SU-DHL-6 (cell line): Measurements from ENCODE around the gene GCH1.

Experiments used
- H2AFZ ChIP-seq: fragments of 200-600 bp; sonication (generic); 2 replicates; pipeline ENCODE4 v1.6.1; 2014; ENCODE audit warnings: low read depth, mild to moderate bottlenecking, moderate library complexity, mixed read lengths, antibody characterized with exemption, low read length; ENCODE audit not compliant: severe bottlenecking
- H3F3A ChIP-seq: fragments of 200-600 bp; shearing (Covaris generic); 2 replicates; pipeline ENCODE4 v1.6.0; 2016; ENCODE audit warnings: antibody characterized with exemption, mild to moderate bottlenecking; ENCODE audit not compliant: insufficient read depth
- H3K27ac ChIP-seq: fragments of 200-600 bp; sonication (generic); 2 replicates; pipeline ENCODE4 v1.5.1; 2016; ENCODE audit warnings: low read depth, mild to moderate bottlenecking, low read length, moderate library complexity, mixed read lengths
- H3K27me3 ChIP-seq: fragments of 200-600 bp; sonication (generic), shearing (Covaris generic); 2 replicates; pipeline ENCODE4 v1.6.0; 2014; ENCODE audit warnings: mild to moderate bottlenecking, low read length
- H3K36me3 ChIP-seq: fragments of 200-600 bp; sonication (generic); 2 replicates; pipeline ENCODE4 v1.6.1; 2014; ENCODE audit warnings: mild to moderate bottlenecking, low read length, mixed read lengths
- H3K4me2 ChIP-seq: fragments of 300-600, 200-600 bp; shearing (Covaris generic), sonication (generic); 2 replicates; pipeline ENCODE4 v1.6.0; 2014; ENCODE audit warnings: low read length, low read depth, mild to moderate bottlenecking; ENCODE audit not compliant: poor library complexity, severe bottlenecking
- H3K4me3 ChIP-seq: fragments of 200-600 bp; sonication (generic); 2 replicates; pipeline ENCODE4 v1.5.1; 2014; ENCODE audit warnings: antibody characterized with exemption, low read length, mild to moderate bottlenecking, mixed read lengths; ENCODE audit not compliant: insufficient read depth, poor library complexity, severe bottlenecking
- H3K79me2 ChIP-seq: fragments of 200-600 bp; sonication (generic); 2 replicates; pipeline ENCODE4 v1.6.1; 2014; ENCODE audit warnings: mild to moderate bottlenecking, low read length, moderate library complexity; ENCODE audit not compliant: insufficient read depth
- H3K9ac ChIP-seq: fragments of 200-600 bp; sonication (generic); 2 replicates; pipeline ENCODE4 v1.7.0; 2014; ENCODE audit warnings: mild to moderate bottlenecking, low read length
- H3K9me2 ChIP-seq: fragments of 200-600 bp; sonication (generic); replicated peaks from 2 replicates; pipeline ENCODE4 v1.6.1; 2014; ENCODE audit warnings: low read length; ENCODE audit not compliant: insufficient read depth
- H3K9me3 ChIP-seq: fragments of 200-600 bp; sonication (generic); 2 replicates; pipeline ENCODE4 v1.6.1; 2014; ENCODE audit warnings: low read length, mixed read lengths; ENCODE audit not compliant: insufficient read depth
- H4K20me1 ChIP-seq: fragments of 200-600 bp; sonication (generic); 2 replicates; pipeline ENCODE4 v1.6.1; 2014; ENCODE audit warnings: low read depth, mild to moderate bottlenecking, antibody characterized with exemption, low read length, moderate library complexity, mixed read lengths
- CTCF ChIP-seq: fragments of 200-600 bp; sonication (generic); IDR thresholded peaks from one replicate; pipeline ENCODE4 v1.5.1; 2017; ENCODE audit warnings: antibody characterized with exemption, mild to moderate bottlenecking, low read length, moderate library complexity; ENCODE audit not compliant: insufficient read depth, poor library complexity, severe bottlenecking
- EZH2phosphoT487 ChIP-seq: fragments of 200-600 bp; sonication (generic), shearing (Covaris generic); conservative IDR thresholded peaks from 2 replicates; pipeline ENCODE4 v1.6.1; 2018; ENCODE audit warnings: mild to moderate bottlenecking, antibody characterized with exemption, low read length, moderate library complexity, mixed read lengths

The GCH1 gene

GRCh38 chr14:54902521-54903420 is at the start of gene GCH1:
TSS of gene GCH1 (minus strand) at chr14:54902826. CDS start at chr14:54902663, 163 bp downstream.
- Histone ChIP-seq H3K4me2 (peak within 1 kb of the TSS; percentile 88), H3K4me3 (peak within 1 kb of the TSS; percentile 93), H2AFZ (peak within 1 kb of the TSS; percentile 99), H3K79me2 (peaks cover 8% of the 10 kb centered on the region; the same call in 1 of the 2 replicates), H3K27ac (peak within 1 kb of the TSS; percentile 56), H3K9ac (peak within 1 kb of the TSS; percentile 89), H3K9me2 (no peaks in the 10 kb centered on the region), H3K36me3 (no peaks in the 10 kb centered on the region), H3K27me3 (no peaks in the 10 kb centered on the region), H3K9me3 (no peaks in the 10 kb centered on the region), H4K20me1 (no peaks in the 10 kb centered on the region), H3F3A (0 out of 2 replicates have a peak, but pooled peaks cover 4% of the 10 kb centered on the region)
- peak; percentile 74 for TF ChIP-seq CTCF
- TF ChIP-seq EZH2phosphoT487: no peak

- no peaks in the 10 kb centered on the region for H3K27me3 ChIP-seq
- TF ChIP-seq EZH2phosphoT487 (no peak), CTCF (no peak)
- no peak overlapping the region for H3K27ac ChIP-seq
- no peak overlapping the region for H3K9ac ChIP-seq
- no peaks in the 10 kb centered on the region for H4K20me1 ChIP-seq
- H3K79me2 ChIP-seq: no peaks in the 10 kb centered on the region
- H3K4me2 ChIP-seq: no peak overlapping the region
- H3K9me2 ChIP-seq: no peaks in the 10 kb centered on the region
- H3K9me3 ChIP-seq: no peaks in the 10 kb centered on the region
- H2AFZ ChIP-seq: no peak overlapping the region
- peaks cover 4% of the 10 kb centered on the region; the same call in 1 of the 2 replicates for H3K36me3 ChIP-seq
- H3K4me3 ChIP-seq: no peak overlapping the region
- no peaks in the 10 kb centered on the region for H3F3A ChIP-seq
Measured at GRCh38 chr14:54947230-54947629, 44.6 kb upstream of the GCH1 start.

GRCh38 chr14:54946500-54946899 is 43.9 kb upstream of the GCH1 start:
- Histone ChIP-seq H3K4me2 (no peak overlapping the region), H3K36me3 (peaks cover 4% of the 10 kb centered on the region; the same call in 1 of the 2 replicates), H2AFZ (no peak overlapping the region)

More at GRCh38 chr14:54946500-54946899, 43.9 kb upstream of the GCH1 start:
- Histone ChIP-seq H3K79me2 (no peaks in the 10 kb centered on the region), H3K27ac (no peak overlapping the region), H3F3A (no peaks in the 10 kb centered on the region), H3K9me3 (no peaks in the 10 kb centered on the region), H3K4me3 (no peak overlapping the region), H3K9ac (no peak overlapping the region), H4K20me1 (no peaks in the 10 kb centered on the region), H3K9me2 (no peaks in the 10 kb centered on the region), H3K27me3 (no peaks in the 10 kb centered on the region)
- TF ChIP-seq EZH2phosphoT487 (no peak), CTCF (no peak)
